GM18499 (cell line): Measurements from ENCODE around the gene KLHL3.

Experiments used
- ATAC-seq: cut with Tn5 transposase; IDR thresholded peaks from one replicate; pipeline ENCODE4 v1.9.1; 2021; ENCODE audit warnings: moderate number of reproducible peaks; ENCODE audit not compliant: insufficient read depth, unreplicated experiment

The KLHL3 gene

DNA sequence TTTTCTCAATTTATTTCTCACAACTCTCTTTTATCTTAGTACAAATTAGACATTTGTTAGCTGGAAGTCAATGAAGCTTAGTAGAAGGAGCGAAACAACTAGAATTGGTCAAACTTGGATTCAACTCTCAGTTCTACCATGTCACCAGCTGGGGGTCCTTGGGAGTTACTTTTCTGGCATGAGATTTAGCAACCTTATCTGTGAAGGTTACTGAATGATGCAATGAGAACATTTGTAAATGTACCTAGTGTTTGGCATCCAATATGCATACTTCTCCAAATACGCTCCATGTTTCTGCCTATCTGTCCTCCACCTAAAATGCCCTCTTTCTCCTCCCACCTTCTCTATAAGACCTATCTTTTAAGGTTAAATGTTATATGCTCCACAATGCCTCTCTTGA, 12.0 kb upstream of the KLHL3 start:
- no peak for ATAC-seq

- no peak for ATAC-seq
Observed at GRCh38 chr5:137743031-137743640, 7.2 kb upstream of the KLHL3 start.

- ATAC-seq, result no peak
Observed at GRCh38 chr5:137741718-137742117, 5.8 kb upstream of the KLHL3 start.

GRCh38 chr5:137739737-137740136, 3.8 kb upstream of the KLHL3 start:
- no peak for ATAC-seq

GRCh38 chr5:137738947-137739346, 3.1 kb upstream of the KLHL3 start:
- ATAC-seq, result no peak

DNA sequence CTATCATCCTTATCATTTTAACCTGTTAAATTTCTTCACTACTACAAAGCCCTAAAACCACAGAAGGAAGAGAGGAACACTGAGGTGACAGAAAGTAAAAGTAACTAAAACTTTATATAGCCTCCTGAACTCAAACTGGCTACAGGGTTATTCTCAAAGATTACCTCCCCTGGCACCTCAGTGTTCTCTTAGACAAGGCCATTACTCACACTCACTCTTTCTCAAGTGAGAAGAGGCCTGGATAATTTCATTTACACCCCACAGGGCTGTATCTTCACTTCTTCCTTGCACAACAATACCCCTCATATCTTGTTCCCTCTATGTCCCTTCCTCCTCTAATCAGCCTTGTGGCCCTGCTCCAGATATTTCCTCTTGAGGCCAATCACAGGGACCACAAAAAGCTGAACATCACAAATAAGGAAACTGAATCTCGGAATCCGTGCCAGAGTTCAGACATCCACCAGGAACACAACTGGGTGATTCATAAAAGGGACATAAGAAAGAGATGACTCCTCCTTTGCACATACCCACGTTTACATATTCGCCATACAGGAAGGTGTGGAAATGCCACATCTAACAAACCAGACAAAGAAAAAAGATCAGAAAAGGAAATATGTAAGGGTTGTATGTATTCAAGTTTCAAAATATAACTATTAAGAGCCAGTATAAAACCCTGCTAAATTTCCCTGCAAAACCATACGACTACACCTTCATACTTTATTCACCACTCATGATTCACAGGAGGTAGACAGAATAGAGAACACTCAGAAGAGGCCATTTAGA, 1.7 kb upstream of the KLHL3 start:
- no peak for ATAC-seq

- ATAC-seq, result no peak
Observed at GRCh38 chr5:137736496-137736895, 607 bp upstream of the KLHL3 start.

- no peak for ATAC-seq
Observed at GRCh38 chr5:137734962-137735554, 831 bp downstream of the KLHL3 start.

DNA sequence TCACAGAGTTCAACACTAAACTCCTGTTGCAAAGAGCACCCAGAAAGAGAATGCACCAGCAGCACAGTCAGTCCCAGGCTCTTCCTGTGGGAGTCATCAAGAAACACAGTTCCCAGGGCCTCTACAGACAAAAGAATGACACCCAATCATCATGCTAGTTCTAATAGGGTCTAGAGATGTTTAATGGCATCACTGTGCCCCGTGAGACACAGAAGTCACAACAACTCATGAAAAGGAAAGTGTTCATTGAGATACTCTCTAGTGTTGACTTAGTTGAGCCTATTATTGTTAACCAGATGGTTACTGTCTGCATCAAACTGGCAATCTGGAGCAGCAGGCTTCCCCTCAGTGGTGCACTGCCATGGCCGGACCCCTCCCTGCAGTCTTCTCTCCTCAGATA, 1.6 kb downstream of the KLHL3 start:
- ATAC-seq, result no peak

DNA sequence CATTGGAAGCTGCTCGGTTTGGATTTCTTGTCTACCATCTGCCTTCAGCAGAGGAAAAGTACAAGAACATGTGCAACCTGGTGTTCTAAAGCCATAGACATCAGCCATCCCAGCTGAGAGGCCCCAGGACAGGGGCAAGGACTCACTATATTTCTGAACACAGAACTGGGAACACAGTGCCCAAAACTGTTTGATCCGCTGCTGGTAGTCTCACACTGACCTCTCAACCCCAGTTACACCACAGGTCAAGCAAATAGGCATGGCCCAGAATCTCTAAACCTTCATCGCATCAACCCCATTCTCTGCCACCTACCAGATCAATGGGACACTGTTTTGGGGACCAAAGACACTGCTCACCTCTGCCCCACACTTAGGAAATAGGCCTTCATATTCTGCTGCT, 2.0 kb downstream of the KLHL3 start:
- ATAC-seq, result no peak

GRCh38 chr5:137733006-137733405, 2.9 kb downstream of the KLHL3 start:
- no peak for ATAC-seq

GRCh38 chr5:137731176-137731575, 4.7 kb downstream of the KLHL3 start:
- ATAC-seq, result no peak

DNA sequence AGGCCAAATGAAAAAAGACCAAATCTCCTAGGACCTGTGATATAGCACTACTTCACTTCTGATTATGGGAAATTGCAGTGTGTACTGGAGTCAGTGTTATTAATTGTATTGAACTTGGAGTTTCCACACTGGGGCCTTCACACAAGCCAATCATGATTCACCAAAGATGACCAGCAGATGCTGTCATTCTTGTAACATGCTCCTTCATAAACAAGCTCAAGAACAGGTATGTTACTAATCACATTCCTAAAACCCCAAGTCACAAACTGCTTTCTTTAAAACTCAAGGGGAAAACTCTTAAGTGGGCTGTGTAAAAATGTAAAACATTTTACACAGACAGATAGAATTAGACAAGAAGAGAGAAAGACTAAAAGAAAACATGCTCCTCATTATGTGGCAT, 5.6 kb downstream of the KLHL3 start:
- no peak for ATAC-seq

- ATAC-seq, result no peak
Observed at GRCh38 chr5:137728048-137728447, 7.8 kb downstream of the KLHL3 start.

DNA sequence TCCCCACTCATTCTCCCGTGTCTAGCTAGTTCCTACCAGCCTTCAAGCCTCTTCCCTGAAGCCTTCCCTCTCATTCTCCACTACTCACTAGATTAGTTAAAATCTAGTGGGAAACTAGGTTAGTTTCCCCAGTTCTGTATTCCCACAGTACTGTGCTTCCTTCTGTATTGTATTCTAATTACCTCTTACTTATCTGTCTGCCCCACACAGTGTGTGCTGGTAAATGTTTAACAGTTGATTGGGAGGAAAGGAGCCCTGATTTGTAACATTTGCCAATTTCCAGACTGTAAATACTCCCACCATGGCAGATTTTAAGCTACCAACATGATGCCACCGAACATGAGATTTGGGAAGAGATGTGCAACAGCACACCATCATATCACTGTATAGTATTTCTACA, 8.3 kb downstream of the KLHL3 start:
- no peak for ATAC-seq

- ATAC-seq, result no peak
Observed at GRCh38 chr5:137724251-137724650, 11.6 kb downstream of the KLHL3 start.

DNA sequence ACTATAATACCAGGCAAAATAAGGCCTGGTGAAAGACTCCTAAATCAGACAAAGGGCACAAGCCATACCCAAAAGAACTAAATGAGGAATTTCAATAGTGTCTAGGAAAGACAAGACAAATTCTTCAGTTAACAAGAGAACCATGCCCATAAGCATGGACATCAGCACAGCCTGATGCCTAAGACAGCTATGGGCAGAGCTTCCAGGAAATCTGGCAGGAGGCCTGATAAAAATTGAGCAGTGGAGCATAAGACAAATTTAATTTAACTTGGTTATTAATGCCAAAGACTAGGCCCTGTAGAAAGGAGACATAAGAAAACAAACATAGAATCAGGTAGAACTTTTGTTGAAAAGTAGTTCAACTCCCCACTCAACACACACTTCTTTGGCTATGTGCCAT, 17.3 kb downstream of the KLHL3 start:
- ATAC-seq, result no peak

DNA sequence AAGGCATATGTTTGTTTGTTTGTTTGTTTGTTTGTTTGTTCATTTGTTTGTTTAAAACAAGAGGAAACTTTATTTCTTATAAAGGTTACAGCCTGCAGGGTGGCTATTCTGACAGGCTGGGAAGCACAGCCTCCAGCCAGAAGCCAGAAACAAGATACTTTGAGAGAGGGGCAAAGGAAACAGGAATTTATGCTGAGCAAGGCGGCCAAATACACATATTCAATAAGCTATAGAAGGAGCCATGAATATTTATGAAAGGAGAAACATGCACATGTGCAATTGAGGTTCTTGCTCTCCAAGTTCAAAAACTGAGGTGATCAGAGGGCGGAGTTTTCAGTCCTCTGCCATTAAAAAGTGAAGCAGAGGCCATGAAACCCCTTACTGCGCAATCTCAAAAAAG, 19.6 kb downstream of the KLHL3 start:
- no peak for ATAC-seq

DNA sequence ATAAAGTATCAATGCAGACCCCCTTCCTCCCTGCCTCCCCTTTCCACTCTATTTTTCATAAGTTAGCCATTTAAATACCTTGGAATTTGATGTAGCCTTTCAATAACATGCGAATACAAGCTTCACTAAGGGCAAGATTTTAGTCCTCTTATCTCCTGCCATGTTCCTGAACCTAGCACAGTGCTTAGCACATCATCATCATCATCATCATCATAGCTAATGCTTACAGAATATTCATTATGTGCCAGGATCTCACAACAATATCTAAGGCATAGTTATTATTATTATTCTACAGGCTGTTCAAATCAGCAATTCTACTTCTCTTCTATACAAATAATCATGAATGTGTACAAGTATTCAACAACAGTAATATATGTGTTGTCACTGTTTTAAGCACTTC, 20.4 kb downstream of the KLHL3 start:
- ATAC-seq, result no peak

DNA sequence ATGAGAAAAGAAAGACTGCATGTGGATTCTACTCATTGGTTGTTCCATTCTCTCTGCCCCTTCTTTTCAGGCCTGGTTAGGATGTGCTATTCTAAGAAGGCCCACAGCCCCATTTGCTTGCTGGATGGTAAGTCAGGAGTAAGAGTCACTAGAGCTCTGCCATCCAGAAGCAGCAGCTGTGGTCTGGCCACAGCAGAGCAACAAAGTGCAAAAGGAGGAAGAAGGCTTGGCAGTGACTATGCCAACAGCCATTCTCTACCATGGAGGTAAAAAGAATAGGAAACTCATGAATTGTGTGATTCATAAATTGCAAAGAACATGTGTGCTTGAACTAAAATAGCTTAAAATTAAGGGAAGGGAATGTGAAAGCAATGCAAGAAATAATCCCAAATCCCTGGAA, 20.9 kb downstream of the KLHL3 start:
- no peak for ATAC-seq

- no peak for ATAC-seq
Observed at GRCh38 chr5:137714494-137714893, 21.4 kb downstream of the KLHL3 start.

DNA sequence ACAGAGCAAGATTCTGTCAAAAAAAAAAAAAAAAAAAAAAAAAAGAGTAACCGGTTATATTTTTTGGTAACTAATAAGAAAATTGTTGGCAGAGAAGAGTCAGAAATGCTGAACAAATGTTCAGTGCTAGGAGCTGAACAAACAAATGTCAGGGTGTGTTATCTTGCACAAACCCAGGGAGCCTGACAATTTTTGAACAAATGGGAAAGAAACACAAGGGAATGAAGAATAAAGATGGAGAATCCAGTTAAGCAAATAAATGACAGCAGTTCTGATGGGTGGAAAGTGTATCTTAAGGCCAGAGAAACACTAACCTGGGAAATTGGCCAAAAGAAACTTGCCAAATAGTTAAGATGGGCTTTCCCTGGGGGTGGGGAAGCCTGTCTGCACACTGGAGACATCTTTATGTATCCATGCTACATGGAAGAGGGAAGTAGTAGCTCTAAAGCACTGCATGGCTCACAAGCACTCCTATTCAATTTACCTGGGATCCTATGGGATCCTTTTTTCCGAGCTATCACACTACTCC, 23.7 kb downstream of the KLHL3 start:
- ATAC-seq, result no peak
